NCI-H345 treated with DMSO at 0.1 percent for 48 hours (cell line): ENCODE measurements around the gene VSIG10L.

Experiments used
- DNase-seq: peaks from one replicate; lab custom pipeline; 2025; ENCODE audit not compliant: unreplicated experiment; lab: John Stamatoyannopoulos, UW

The VSIG10L gene

GRCh38 chr19:51339313-51339686 is 2.6 kb downstream of the VSIG10L start:
- DNase-seq = no peak

GRCh38 chr19:51338563-51339312 is 3.2 kb downstream of the VSIG10L start:
- no peak for DNase-seq

DNA sequence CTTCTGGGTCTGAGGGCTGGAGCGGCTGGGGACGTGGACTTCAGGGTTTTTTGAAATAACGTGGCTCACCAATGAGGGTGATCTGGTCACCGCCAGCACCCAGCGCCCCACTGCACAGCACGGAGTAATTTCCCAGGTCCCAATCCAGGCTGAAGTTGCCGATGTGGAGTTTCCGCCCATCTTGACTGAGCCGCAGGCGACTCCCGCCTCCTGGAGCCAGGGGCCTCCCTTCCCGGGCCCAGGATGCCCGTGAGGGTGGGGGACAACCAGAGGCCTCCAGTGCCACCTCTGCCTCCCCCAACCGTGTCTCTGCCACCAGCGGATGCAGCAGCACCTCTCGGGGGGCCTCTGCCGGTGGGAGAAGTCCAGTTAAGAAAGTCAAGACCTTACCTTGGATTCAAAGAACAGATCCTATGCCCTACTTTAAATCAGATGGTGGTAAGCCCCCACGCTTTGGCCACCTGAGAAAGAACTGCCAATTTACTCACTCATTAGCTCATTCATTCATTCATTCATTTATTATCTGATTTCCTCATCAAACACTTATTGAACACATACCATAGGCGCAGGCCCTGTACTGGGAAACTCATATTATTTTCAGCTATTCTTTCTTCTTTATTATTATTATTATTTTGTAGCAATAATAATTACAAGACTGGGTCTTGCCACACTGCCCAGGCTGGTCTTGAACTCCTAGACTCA is 3.9 kb downstream of the VSIG10L start:
- no peak for DNase-seq

GRCh38 chr19:51337141-51337860 is 4.6 kb downstream of the VSIG10L start:
- DNase-seq = no peak

- DNase-seq = no peak
Measured at GRCh38 chr19:51333836-51334460, 8.0 kb downstream of the VSIG10L start.

GRCh38 chr19:51331716-51332115 is 10.2 kb downstream of the VSIG10L start:
- no peak for DNase-seq

DNA sequence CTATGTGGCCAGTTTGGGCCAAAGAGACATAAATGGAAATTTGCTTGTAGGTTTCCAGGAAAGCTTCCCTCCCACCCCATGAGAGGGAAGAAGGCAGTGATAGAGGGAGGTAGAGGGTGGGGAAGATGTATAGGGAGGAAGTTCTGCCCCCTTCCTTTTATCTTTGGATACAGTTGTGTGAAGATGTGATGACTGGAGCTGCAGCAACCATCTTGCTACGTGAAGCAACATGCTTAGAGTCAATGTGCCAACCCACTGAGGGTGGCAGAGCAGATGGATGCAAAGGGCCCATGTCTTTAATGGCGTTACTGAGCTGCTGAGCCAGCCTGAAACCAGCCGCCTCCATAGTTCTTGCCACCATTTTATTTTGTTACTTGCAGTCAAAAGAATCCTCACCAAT is 10.7 kb downstream of the VSIG10L start:
- no peak for DNase-seq

DNA sequence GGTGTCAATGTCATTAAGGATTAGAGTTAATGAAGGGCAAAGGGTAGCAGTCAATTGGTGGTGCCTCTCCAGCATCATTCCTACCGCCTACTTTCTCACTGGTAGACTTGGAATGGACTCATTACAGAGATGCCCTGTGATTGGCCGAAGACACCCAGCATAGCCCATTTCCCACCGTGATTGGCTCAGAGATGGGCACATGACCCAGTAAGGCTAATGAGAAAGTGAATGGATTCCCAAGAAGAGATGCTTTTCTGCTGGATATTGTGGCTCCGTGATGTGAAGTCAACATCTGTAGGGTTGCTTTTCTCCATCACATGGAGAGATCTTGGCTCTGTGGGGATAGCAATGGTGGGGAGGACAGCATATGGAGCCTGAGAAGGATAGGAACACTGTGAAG is 11.6 kb downstream of the VSIG10L start:
- no peak for DNase-seq

DNA sequence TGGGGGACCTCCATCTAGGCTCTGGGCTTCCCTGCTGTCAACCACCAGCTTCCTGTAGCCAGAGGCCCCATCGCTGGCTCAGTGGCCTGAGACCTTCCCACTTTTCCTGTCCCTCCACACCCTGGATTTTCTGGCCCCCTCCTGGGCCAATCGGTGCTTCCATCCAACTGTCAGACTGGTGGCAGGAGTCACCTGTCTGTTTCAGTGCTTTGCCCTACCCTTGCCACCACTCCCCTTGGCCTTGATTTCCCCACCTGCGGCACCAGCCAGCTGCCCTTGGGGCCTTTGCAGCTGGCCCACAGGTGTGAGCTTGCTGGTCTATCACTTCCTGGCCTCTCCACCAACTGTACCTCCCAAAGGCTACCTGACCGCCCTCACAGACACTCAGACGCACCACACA is 12.5 kb downstream of the VSIG10L start:
- DNase-seq = no peak

DNA sequence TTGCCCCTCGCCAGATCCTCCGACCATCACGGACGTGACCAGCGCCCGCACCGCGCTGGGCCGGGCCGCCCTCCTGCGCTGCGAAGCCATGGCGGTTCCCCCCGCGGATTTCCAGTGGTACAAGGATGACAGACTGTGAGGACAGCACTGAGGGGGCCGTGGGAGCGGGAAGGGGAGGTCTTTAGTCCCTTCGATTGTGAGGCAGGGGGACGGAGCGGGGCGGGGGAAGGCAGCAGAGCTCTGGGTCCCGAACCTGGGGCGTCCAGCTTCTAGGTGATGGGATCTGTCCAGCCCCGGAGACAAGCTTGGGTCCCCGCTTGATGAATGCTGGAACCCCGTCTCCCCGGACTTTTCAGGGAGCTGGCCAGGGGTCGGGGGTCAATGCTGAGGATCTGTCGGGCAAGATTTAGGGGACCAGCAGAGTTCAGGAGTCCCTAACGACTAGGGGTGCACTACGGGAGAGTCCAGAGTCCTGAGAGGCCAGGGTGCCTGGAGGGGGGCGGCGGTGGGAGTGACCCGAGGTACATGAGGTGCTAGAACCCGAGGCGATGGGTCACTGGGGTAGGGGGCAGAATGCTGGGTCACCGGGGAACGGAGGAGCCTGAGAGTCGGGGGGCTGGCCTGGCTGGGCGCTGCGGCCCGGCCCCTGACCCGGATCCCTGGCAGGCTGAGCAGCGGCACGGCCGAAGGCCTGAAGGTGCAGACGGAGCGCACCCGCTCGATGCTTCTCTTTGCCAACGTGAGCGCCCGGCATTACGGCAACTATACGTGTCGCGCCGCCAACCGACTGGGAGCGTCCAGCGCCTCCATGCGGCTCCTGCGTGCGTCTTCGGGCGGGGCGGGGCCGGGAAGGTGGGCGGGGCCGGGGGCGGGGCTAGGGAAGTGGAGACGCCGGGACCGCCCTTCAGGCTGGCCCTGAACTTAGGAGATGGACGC is 14.6 kb downstream of the VSIG10L start:
- no peak for DNase-seq

DNA sequence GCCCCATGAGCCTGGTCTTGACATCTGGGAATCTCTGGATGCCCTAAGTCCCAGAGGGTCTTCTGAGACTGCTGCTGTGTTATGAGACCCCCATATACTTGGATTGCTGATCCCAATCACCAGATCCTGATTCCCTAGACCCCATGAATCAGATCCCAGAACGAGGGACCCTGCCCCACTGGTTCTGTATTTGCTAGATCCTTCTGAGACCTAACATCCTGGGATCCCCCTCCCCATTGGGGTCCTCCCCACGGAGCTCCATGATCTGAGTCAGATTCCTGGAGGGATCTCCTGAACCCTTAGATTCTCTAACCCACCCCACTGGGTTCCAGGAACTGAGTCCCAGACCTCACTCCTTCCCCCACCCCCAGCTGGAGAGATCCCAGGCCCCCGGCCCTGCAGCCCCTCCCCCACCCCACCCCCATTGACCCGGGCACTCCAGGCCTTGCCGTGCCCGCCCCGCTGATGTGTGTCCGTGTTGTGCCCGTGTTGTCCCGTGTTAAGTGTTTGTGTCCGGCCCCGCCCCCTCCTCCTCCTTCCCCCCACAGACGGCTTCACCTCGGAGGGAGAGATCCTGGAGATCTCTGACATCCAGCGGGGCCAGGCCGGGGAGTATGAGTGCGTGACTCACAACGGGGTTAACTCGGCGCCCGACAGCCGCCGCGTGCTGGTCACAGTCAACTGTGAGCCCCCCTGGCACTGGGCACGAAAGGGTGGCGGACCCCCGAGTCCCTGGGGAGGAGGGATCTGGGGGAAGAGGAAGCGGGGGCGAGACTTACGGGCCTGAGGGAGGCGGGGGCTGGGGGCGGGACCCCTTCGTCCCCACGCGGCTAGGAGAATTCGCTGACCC is 15.5 kb downstream of the VSIG10L start:
- no peak for DNase-seq

- no peak for DNase-seq
Measured at GRCh38 chr19:51325161-51325976, 16.6 kb downstream of the VSIG10L start.

GRCh38 chr19:51324167-51324481 is 17.8 kb downstream of the VSIG10L start:
- DNase-seq = no peak

- no peak for DNase-seq
Measured at GRCh38 chr19:51323481-51324166, 18.3 kb downstream of the VSIG10L start.

DNA sequence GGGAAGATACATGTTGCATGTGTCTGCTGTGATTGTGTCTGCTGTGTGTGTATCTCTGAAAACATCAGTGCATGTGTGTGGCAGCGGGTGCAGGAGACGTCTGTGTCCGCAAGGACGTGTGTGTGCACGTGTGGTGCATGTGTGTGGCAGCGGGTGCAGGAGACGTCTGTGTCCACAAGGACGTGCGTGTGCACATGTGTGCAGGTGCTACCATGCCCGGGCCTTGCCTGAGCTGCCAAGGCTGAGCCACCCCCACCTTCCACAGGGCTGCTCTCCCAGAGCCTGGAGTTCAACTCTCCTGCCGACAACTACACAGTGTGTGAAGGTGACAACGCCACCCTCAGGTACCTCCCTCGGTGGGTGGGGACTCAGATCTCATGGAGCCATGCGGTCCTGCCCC is 20.1 kb downstream of the VSIG10L start:
- DNase-seq = no peak

GRCh38 chr19:51320280-51320657 is 21.7 kb downstream of the VSIG10L start:
- no peak for DNase-seq

- DNase-seq = no peak
Measured at GRCh38 chr19:51319649-51320279, 22.2 kb downstream of the VSIG10L start.
